Measurements from ENCODE around the gene DUSP8.

- TF ChIP-seq EZH2phosphoT487 (conservative IDR thresholded peaks at IDR 0.05; ENCODE audit: low read length) (no peak), CTCF (IDR thresholded peaks at IDR 0.05; ENCODE audit: insufficient read depth, low read length, poor library complexity, severe bottlenecking) (no peak)
Measured at GRCh38 chr11:1532014-1532586, 40.0 kb downstream of the DUSP8 start.

Data from SU-DHL-6 (cell line).